GM23338 (cell line): ENCODE results near the gene SORBS2. TPM values are rescaled to one million over a fixed set of nuclear protein-coding genes. Genes with fewer than 3 reads are reported as not detected.
A peak's percentile ranks its signal among the peaks of the same experiment; 100 is the strongest.

Experiments used
- ATAC-seq: fragments of 200-7000 bp; cut with Tn5 transposase; 3 replicates; pipeline ENCODE4 v1.9.1; 2020
- DNase-seq: peaks from one replicate; pipeline ENCODE4 v3.0.0-alpha.2; 2015; ENCODE audit warnings: low spot score
- H2AFZ ChIP-seq: fragments of 200-600 bp; sonication (generic); 2 replicates; pipeline ENCODE4 v1.8.0; 2016; ENCODE audit warnings: antibody characterized with exemption, mild to moderate bottlenecking, moderate library complexity
- H3F3A ChIP-seq: fragments of 200-600 bp; sonication (generic); replicated peaks from 2 replicates; pipeline ENCODE4 v1.8.0; 2017; ENCODE audit warnings: antibody characterized with exemption, mixed run types, low read depth
- H3K27ac ChIP-seq: fragments of 200-600 bp; sonication (generic); 2 replicates; pipeline ENCODE4 v1.6.1; 2016; ENCODE audit warnings: low read depth
- H3K27me3 ChIP-seq: fragments of 200-600 bp; sonication (generic); 2 replicates; pipeline ENCODE4 v1.8.0; 2016; ENCODE audit warnings: mild to moderate bottlenecking, mixed run types, moderate library complexity; ENCODE audit not compliant: insufficient read depth
- H3K36me3 ChIP-seq: fragments of 200-600 bp; sonication (generic); 2 replicates; pipeline ENCODE4 v1.8.0; 2016; ENCODE audit warnings: mild to moderate bottlenecking; ENCODE audit not compliant: insufficient read depth
- H3K4me1 ChIP-seq: fragments of 200-600 bp; sonication (generic); 2 replicates; pipeline ENCODE4 v1.8.0; 2016; ENCODE audit warnings: mild to moderate bottlenecking, moderate library complexity; ENCODE audit not compliant: insufficient read depth
- H3K4me2 ChIP-seq: fragments of 200-600 bp; sonication (generic); 2 replicates; pipeline ENCODE4 v1.7.1; 2017; ENCODE audit warnings: mixed run types
- H3K4me3 ChIP-seq: fragments of 200-600 bp; sonication (generic); 2 replicates; pipeline ENCODE4 v1.6.1; 2016; ENCODE audit warnings: mixed run types
- H3K79me2 ChIP-seq: fragments of 200-600 bp; sonication (generic); replicated peaks from 2 replicates; pipeline ENCODE4 v1.8.0; 2017; ENCODE audit warnings: mild to moderate bottlenecking; ENCODE audit not compliant: insufficient read depth
- H3K9me2 ChIP-seq: fragments of 200-600 bp; sonication (generic); 2 replicates; pipeline ENCODE4 v1.8.0; 2017; ENCODE audit not compliant: insufficient read depth
- H4K20me1 ChIP-seq: fragments of 200-600 bp; sonication (generic); replicated peaks from 2 replicates; pipeline ENCODE4 v1.8.0; 2017; ENCODE audit warnings: mild to moderate bottlenecking; ENCODE audit not compliant: insufficient read depth
- H3K27ac Mint-ChIP-seq: 2 replicates; pipeline ENCODE4 v1.8.0; 2020; ENCODE audit warnings: inconsistent platforms, mild to moderate bottlenecking, moderate library complexity, mixed read lengths
- H3K27me3 Mint-ChIP-seq: 3 replicates; pipeline ENCODE4 v1.8.0; 2022; ENCODE audit warnings: low read depth, mild to moderate bottlenecking, moderate library complexity, mixed read lengths, inconsistent platforms; ENCODE audit not compliant: insufficient read depth, poor library complexity
- H3K36me3 Mint-ChIP-seq: 3 replicates; pipeline ENCODE4 v1.8.0; 2021; ENCODE audit warnings: low read depth, mild to moderate bottlenecking, inconsistent platforms, moderate library complexity, mixed read lengths
- H3K4me1 Mint-ChIP-seq: 3 replicates; pipeline ENCODE4 v1.8.0; 2020; ENCODE audit warnings: mild to moderate bottlenecking, inconsistent platforms, mixed read lengths
- H3K4me3 Mint-ChIP-seq: 3 replicates; pipeline ENCODE4 v1.8.0; 2021; ENCODE audit warnings: moderate library complexity, mild to moderate bottlenecking, inconsistent platforms, mixed read lengths
- H3K9me3 Mint-ChIP-seq: 3 replicates; pipeline ENCODE4 v1.8.0; 2020; ENCODE audit warnings: moderate library complexity, mild to moderate bottlenecking, inconsistent platforms, mixed read lengths
- CREB1 ChIP-seq: fragments of 250-450 bp; sonication (Bioruptor Pico); IDR thresholded peaks from 2 replicates; pipeline ENCODE4 v1.5.0; 2020; ENCODE audit warnings: low read depth, mild to moderate bottlenecking, moderate library complexity
- CTCF ChIP-seq, 2 experiments: fragments of 200-600 bp in 1 of 2; sonication (generic) in 1 of 2; conservative IDR thresholded peaks; 2 replicates each; pipeline versions ENCODE4 v1.5.1 to v1.6.1; 2016 to 2017; ENCODE audit warnings: antibody characterized with exemption in 2 of 2, low read depth in 2 of 2, mild to moderate bottlenecking in 2 of 2, moderate library complexity in 1 of 2
- ETS1 ChIP-seq: IDR thresholded peaks from 2 replicates; pipeline ENCODE4 v1.6.1; 2016; ENCODE audit warnings: antibody characterized with exemption
- EZH2 ChIP-seq: fragments of 200-600 bp; sonication (generic); IDR thresholded peaks from one replicate; pipeline ENCODE4 v1.8.0; 2017; ENCODE audit warnings: antibody characterized with exemption, mild to moderate bottlenecking, low read depth; ENCODE audit not compliant: unreplicated experiment
- EZH2phosphoT487 ChIP-seq: fragments of 200-600 bp; sonication (generic); IDR thresholded peaks from one replicate; pipeline ENCODE4 v1.8.1; 2018; ENCODE audit warnings: antibody characterized with exemption; ENCODE audit not compliant: unreplicated experiment
- JUNB ChIP-seq: IDR thresholded peaks from one replicate; pipeline ENCODE4 v1.6.1; 2016; ENCODE audit warnings: antibody characterized with exemption; ENCODE audit not compliant: unreplicated experiment
- NANOG ChIP-seq: IDR thresholded peaks from 2 replicates; pipeline ENCODE4 v1.6.1; 2016; ENCODE audit warnings: antibody characterized with exemption, borderline replicate concordance
- POLR2AphosphoS5 ChIP-seq: IDR thresholded peaks from 2 replicates; pipeline ENCODE4 v1.6.1; 2016; ENCODE audit warnings: antibody characterized with exemption, low read depth
- STAT1 ChIP-seq: IDR thresholded peaks from one replicate; pipeline ENCODE4 v1.6.1; 2016; ENCODE audit warnings: antibody characterized with exemption; ENCODE audit not compliant: unreplicated experiment
- ZNF114 ChIP-seq: fragments of 250-450 bp; sonication (Bioruptor Pico); IDR thresholded peaks from 2 replicates; pipeline ENCODE4 v1.5.0; 2020; ENCODE audit warnings: mild to moderate bottlenecking, moderate library complexity
- ZNF331 ChIP-seq: fragments of 250-450 bp; sonication (Bioruptor Pico); IDR thresholded peaks from 2 replicates; pipeline ENCODE4 v1.5.0; 2020; ENCODE audit warnings: low read depth, mild to moderate bottlenecking, moderate library complexity
- polyA plus RNA-seq: library from polyadenylated mRNA; unstranded; fragments of >200 nt; fragmentation: Nextera tagmentation; extraction: Ambion mirVana; gene quantifications from 2 replicates; pipeline ENCODE4 v1.2.1, GENCODE V29; 2016
- total RNA-seq: library from RNA; depleted of rRNA; stranded (reverse); fragments of >200 nt; shearing (Covaris generic); gene quantifications from 2 replicates; pipeline ENCODE4 v1.2.3, GENCODE V29; 2014
- TF ChIP-seq, protein P1 (sequence below): IDR thresholded peaks from one replicate; pipeline ENCODE4 v1.6.1; 2018; ENCODE audit warnings: antibody characterized with exemption; ENCODE audit not compliant: unreplicated experiment
- TF ChIP-seq, protein P2 (sequence below): fragments of 250-450 bp; sonication (Bioruptor Pico); IDR thresholded peaks from 2 replicates; pipeline ENCODE4 v1.5.0; 2020; ENCODE audit warnings: mild to moderate bottlenecking, moderate library complexity

SORBS2 gene
- total and polyA plus RNA-seq, 2 experiments from 2014 or later = 17.8 to 27.6 TPM

DNA sequence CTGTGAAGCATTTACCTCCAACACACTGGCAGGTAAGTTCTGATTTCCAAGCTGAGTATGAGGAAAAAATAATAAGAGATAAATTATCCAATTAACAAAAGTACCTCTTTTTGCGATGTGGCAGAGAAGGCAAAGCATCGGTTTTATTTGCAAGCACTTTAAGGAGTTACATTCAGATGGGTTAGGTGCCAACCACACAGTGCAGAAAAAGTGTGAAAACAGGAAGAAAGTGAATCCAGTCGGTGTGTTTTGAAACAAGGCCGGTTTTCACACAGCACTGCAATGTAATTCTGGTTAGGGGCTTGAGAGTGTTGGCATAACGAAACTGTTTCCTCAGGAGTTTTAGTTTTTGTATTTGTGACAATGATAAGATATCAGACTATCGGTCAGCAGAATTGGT lies 145.8 kb downstream of the SORBS2 start:
- Histone ChIP-seq H3K27me3 (no peaks in the 10 kb centered on the region), H4K20me1 (no peaks in the 10 kb centered on the region), H3K36me3 (no peaks in the 10 kb centered on the region; the same call in 1 of the 2 replicates), H3K9me2 (0 out of 2 replicates have a peak, but pooled peaks cover 7% of the 10 kb centered on the region), H3K79me2 (no peaks in the 10 kb centered on the region), H3K4me2 (no peak overlapping the region), H3K4me3 (no peak overlapping the region), H3K27ac (no peak overlapping the region), H3F3A (0 out of 2 replicates have a peak, but pooled peaks cover 2% of the 10 kb centered on the region), H3K4me1 (0 out of 2 replicates have a peak, but pooled peaks cover 6% of the 10 kb centered on the region), H2AFZ (no peak overlapping the region)
- peaks cover 22% of the 10 kb centered on the region for H3K36me3 Mint-ChIP-seq
- H3K27me3 Mint-ChIP-seq = no peaks in the 10 kb centered on the region
- H3K27ac Mint-ChIP-seq = peak overlapping the region; percentile 68; the same call in 1 of the 2 replicates
- no peak overlapping the region for H3K4me3 Mint-ChIP-seq
- H3K9me3 Mint-ChIP-seq = no peaks in the 10 kb centered on the region
- TF ChIP-seq CREB1 (CRISPR knock-in tag) (no peak), STAT1 (no peak), EZH2 (no peak), CTCF (conservative IDR thresholded peaks at IDR 0.05; ENCODE audit: low read depth in 2 of 2) (no peak), NANOG (no peak), ZNF114 (CRISPR knock-in tag) (no peak), POLR2AphosphoS5 (no peak), JUNB (no peak), ETS1 (no peak), EZH2phosphoT487 (no peak), ZNF331 (CRISPR knock-in tag) (no peak)
- TF ChIP-seq, protein P1, sequence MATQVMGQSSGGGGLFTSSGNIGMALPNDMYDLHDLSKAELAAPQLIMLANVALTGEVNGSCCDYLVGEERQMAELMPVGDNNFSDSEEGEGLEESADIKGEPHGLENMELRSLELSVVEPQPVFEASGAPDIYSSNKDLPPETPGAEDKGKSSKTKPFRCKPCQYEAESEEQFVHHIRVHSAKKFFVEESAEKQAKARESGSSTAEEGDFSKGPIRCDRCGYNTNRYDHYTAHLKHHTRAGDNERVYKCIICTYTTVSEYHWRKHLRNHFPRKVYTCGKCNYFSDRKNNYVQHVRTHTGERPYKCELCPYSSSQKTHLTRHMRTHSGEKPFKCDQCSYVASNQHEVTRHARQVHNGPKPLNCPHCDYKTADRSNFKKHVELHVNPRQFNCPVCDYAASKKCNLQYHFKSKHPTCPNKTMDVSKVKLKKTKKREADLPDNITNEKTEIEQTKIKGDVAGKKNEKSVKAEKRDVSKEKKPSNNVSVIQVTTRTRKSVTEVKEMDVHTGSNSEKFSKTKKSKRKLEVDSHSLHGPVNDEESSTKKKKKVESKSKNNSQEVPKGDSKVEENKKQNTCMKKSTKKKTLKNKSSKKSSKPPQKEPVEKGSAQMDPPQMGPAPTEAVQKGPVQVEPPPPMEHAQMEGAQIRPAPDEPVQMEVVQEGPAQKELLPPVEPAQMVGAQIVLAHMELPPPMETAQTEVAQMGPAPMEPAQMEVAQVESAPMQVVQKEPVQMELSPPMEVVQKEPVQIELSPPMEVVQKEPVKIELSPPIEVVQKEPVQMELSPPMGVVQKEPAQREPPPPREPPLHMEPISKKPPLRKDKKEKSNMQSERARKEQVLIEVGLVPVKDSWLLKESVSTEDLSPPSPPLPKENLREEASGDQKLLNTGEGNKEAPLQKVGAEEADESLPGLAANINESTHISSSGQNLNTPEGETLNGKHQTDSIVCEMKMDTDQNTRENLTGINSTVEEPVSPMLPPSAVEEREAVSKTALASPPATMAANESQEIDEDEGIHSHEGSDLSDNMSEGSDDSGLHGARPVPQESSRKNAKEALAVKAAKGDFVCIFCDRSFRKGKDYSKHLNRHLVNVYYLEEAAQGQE = no peak
- TF ChIP-seq, protein P2, sequence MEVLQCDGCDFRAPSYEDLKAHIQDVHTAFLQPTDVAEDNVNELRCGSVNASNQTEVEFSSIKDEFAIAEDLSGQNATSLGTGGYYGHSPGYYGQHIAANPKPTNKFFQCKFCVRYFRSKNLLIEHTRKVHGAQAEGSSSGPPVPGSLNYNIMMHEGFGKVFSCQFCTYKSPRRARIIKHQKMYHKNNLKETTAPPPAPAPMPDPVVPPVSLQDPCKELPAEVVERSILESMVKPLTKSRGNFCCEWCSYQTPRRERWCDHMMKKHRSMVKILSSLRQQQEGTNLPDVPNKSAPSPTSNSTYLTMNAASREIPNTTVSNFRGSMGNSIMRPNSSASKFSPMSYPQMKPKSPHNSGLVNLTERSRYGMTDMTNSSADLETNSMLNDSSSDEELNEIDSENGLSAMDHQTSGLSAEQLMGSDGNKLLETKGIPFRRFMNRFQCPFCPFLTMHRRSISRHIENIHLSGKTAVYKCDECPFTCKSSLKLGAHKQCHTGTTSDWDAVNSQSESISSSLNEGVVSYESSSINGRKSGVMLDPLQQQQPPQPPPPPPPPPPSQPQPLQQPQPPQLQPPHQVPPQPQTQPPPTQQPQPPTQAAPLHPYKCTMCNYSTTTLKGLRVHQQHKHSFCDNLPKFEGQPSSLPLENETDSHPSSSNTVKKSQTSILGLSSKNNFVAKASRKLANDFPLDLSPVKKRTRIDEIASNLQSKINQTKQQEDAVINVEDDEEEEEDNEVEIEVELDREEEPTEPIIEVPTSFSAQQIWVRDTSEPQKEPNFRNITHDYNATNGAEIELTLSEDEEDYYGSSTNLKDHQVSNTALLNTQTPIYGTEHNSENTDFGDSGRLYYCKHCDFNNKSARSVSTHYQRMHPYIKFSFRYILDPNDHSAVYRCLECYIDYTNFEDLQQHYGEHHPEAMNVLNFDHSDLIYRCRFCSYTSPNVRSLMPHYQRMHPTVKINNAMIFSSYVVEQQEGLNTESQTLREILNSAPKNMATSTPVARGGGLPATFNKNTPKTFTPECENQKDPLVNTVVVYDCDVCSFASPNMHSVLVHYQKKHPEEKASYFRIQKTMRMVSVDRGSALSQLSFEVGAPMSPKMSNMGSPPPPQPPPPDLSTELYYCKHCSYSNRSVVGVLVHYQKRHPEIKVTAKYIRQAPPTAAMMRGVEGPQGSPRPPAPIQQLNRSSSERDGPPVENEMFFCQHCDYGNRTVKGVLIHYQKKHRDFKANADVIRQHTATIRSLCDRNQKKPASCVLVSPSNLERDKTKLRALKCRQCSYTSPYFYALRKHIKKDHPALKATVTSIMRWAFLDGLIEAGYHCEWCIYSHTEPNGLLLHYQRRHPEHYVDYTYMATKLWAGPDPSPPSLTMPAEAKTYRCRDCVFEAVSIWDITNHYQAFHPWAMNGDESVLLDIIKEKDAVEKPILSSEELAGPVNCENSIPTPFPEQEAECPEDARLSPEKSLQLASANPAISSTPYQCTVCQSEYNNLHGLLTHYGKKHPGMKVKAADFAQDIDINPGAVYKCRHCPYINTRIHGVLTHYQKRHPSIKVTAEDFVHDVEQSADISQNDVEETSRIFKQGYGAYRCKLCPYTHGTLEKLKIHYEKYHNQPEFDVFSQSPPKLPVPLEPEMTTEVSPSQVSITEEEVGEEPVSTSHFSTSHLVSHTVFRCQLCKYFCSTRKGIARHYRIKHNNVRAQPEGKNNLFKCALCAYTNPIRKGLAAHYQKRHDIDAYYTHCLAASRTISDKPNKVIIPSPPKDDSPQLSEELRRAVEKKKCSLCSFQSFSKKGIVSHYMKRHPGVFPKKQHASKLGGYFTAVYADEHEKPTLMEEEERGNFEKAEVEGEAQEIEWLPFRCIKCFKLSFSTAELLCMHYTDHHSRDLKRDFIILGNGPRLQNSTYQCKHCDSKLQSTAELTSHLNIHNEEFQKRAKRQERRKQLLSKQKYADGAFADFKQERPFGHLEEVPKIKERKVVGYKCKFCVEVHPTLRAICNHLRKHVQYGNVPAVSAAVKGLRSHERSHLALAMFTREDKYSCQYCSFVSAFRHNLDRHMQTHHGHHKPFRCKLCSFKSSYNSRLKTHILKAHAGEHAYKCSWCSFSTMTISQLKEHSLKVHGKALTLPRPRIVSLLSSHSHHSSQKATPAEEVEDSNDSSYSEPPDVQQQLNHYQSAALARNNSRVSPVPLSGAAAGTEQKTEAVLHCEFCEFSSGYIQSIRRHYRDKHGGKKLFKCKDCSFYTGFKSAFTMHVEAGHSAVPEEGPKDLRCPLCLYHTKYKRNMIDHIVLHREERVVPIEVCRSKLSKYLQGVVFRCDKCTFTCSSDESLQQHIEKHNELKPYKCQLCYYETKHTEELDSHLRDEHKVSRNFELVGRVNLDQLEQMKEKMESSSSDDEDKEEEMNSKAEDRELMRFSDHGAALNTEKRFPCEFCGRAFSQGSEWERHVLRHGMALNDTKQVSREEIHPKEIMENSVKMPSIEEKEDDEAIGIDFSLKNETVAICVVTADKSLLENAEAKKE (CRISPR knock-in tag) = no peak
- H3K4me1 Mint-ChIP-seq = peaks cover 10% of the 10 kb centered on the region; the same call in 2 of the 3 replicates
- ATAC-seq = no peak
- no peak for DNase-seq
